ENCODE data around the gene AIG1.

The AIG1 gene

DNA sequence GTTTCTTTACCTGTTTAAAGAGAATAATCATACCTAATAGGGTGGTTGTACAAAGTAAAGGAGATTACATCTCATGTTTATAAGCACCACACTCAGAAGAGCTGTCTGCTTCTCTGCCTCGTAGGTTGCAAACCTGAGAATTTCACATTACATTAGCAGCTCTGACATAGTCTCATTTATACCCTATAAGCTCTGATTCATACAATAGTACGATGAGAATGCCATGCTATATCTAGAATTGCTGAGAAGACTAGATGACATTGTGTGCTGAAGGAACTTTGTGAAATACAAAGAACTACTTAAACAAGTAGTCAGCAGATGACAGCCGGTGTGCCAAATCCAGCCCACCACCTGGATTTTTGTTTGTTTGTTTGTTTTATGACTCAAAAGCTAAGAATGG, 268.6 kb downstream of the AIG1 start:
- no peak overlapping the region for H2AFZ ChIP-seq (ENCODE audit: low read length)
- no peak for DNase-seq
- H3K9me3 ChIP-seq (replicated peaks; ENCODE audit: insufficient read depth, low read length), result no peaks in the 10 kb centered on the region
- H3K27ac ChIP-seq (ENCODE audit: low read length), result no peak overlapping the region
- no peaks in the 10 kb centered on the region for H3K4me1 ChIP-seq (ENCODE audit: low read length)
- no peaks in the 10 kb centered on the region for H3K27me3 ChIP-seq (replicated peaks; ENCODE audit: insufficient read depth, low read length)
- no peak overlapping the region for H3K4me3 ChIP-seq (ENCODE audit: low read length)
- no peak for TF ChIP-seq EZH2 (optimal IDR thresholded peaks at IDR 0.05; ENCODE audit: low read depth, low read length)
- no peak for TF ChIP-seq EZH2phosphoT487 (IDR thresholded peaks at IDR 0.05; ENCODE audit: low read length)
- no peak for TF ChIP-seq CTCF (IDR thresholded peaks at IDR 0.05; ENCODE audit: low read length)
- no peaks in the 10 kb centered on the region for H3K79me2 ChIP-seq (ENCODE audit: low read length)
- no peaks in the 10 kb centered on the region for H3K36me3 ChIP-seq (replicated peaks; ENCODE audit: insufficient read depth, low read length)
- no peak overlapping the region for H3K4me2 ChIP-seq (ENCODE audit: low read depth, low read length)
- no peaks in the 10 kb centered on the region for H3K9me2 ChIP-seq (replicated peaks; ENCODE audit: insufficient read depth, low read length)
- H4K20me1 ChIP-seq (ENCODE audit: insufficient read depth, low read length), result no peaks in the 10 kb centered on the region
- H3K9ac ChIP-seq (ENCODE audit: low read length), result no peak overlapping the region
- H3F3A ChIP-seq (ENCODE audit: insufficient read depth, low read length), result no peaks in the 10 kb centered on the region

- no peaks in the 10 kb centered on the region for H3K9me2 ChIP-seq (replicated peaks; ENCODE audit: insufficient read depth, low read length)
- TF ChIP-seq EZH2phosphoT487 (IDR thresholded peaks at IDR 0.05; ENCODE audit: low read length) (no peak), EZH2 (optimal IDR thresholded peaks at IDR 0.05; ENCODE audit: low read depth, low read length) (no peak), CTCF (IDR thresholded peaks at IDR 0.05; ENCODE audit: low read length) (no peak)
- H3K9ac ChIP-seq (ENCODE audit: low read length), result no peak overlapping the region
- H3K4me1 ChIP-seq (ENCODE audit: low read length), result no peaks in the 10 kb centered on the region
- no peak overlapping the region for H3K4me2 ChIP-seq (ENCODE audit: low read depth, low read length)
- no peaks in the 10 kb centered on the region for H3K27me3 ChIP-seq (replicated peaks; ENCODE audit: insufficient read depth, low read length)
- no peaks in the 10 kb centered on the region for H3K9me3 ChIP-seq (replicated peaks; ENCODE audit: insufficient read depth, low read length)
- no peak for DNase-seq
- H3K79me2 ChIP-seq (ENCODE audit: low read length), result no peaks in the 10 kb centered on the region
- no peaks in the 10 kb centered on the region for H3F3A ChIP-seq (ENCODE audit: insufficient read depth, low read length)
- no peak overlapping the region for H3K27ac ChIP-seq (ENCODE audit: low read length)
- H3K4me3 ChIP-seq (ENCODE audit: low read length), result no peak overlapping the region
- H2AFZ ChIP-seq (ENCODE audit: low read length), result no peak overlapping the region
- H3K36me3 ChIP-seq (replicated peaks; ENCODE audit: insufficient read depth, low read length), result no peaks in the 10 kb centered on the region
- no peaks in the 10 kb centered on the region for H4K20me1 ChIP-seq (ENCODE audit: insufficient read depth, low read length)
Observed at GRCh38 chr6:143331362-143331761, 270.7 kb downstream of the AIG1 start.

GRCh38 chr6:143332153-143332845, 271.6 kb downstream of the AIG1 start:
- H3K9ac ChIP-seq (ENCODE audit: low read length), result no peak overlapping the region
- no peaks in the 10 kb centered on the region for H3K9me3 ChIP-seq (replicated peaks; ENCODE audit: insufficient read depth, low read length)
- H3K27ac ChIP-seq (ENCODE audit: low read length), result no peak overlapping the region
- no peak overlapping the region for H2AFZ ChIP-seq (ENCODE audit: low read length)
- H3K4me3 ChIP-seq (ENCODE audit: low read length), result no peak overlapping the region
- H4K20me1 ChIP-seq (ENCODE audit: insufficient read depth, low read length), result no peaks in the 10 kb centered on the region
- H3K27me3 ChIP-seq (replicated peaks; ENCODE audit: insufficient read depth, low read length), result no peaks in the 10 kb centered on the region
- no peaks in the 10 kb centered on the region for H3K79me2 ChIP-seq (ENCODE audit: low read length)
- TF ChIP-seq EZH2phosphoT487 (IDR thresholded peaks at IDR 0.05; ENCODE audit: low read length) (no peak), EZH2 (optimal IDR thresholded peaks at IDR 0.05; ENCODE audit: low read depth, low read length) (no peak), CTCF (IDR thresholded peaks at IDR 0.05; ENCODE audit: low read length) (no peak)
- H3K4me1 ChIP-seq (ENCODE audit: low read length), result no peaks in the 10 kb centered on the region
- H3F3A ChIP-seq (ENCODE audit: insufficient read depth, low read length), result no peaks in the 10 kb centered on the region
- DNase-seq, result no peak
- no peak overlapping the region for H3K4me2 ChIP-seq (ENCODE audit: low read depth, low read length)
- H3K9me2 ChIP-seq (replicated peaks; ENCODE audit: insufficient read depth, low read length), result no peaks in the 10 kb centered on the region
- H3K36me3 ChIP-seq (replicated peaks; ENCODE audit: insufficient read depth, low read length), result no peaks in the 10 kb centered on the region

Measured in MM.1S (cell line).